WTC11 (cell line): ENCODE data around the gene GPI. TPM values are rescaled to one million over a fixed set of nuclear protein-coding genes. Genes with fewer than 3 reads are reported as not detected.

Experiments used
- ATAC-seq: fragments of 200-7000 bp; cut with Tn5 transposase; 2 replicates; pipeline ENCODE4 v1.10.0; 2021; ENCODE audit warnings: mild to moderate bottlenecking, moderate library complexity
- CTCF ChIA-PET: fragments of 300-600 bp; sonication (Branson Sonifier 250); formaldehyde crosslinking; loops from one replicate; lab custom pipeline; 2021; ENCODE audit warnings: antibody characterized with exemption; lab: Charles Lee
- POLR2A ChIA-PET: fragments of 350-600 bp; sonication (Branson Sonifier 250); formaldehyde crosslinking; loops from one replicate; lab custom pipeline; 2021; ENCODE audit warnings: antibody characterized with exemption; lab: Charles Lee
- DNase-seq: peaks from one replicate; pipeline ENCODE4 v3.0.0; 2021; ENCODE audit warnings: low spot score
- H3K27ac Mint-ChIP-seq: 2 replicates; pipeline ENCODE4 v1.8.0; 2021; ENCODE audit warnings: mixed read lengths
- H3K27me3 Mint-ChIP-seq: 2 replicates; pipeline ENCODE4 v1.8.0; 2021; ENCODE audit warnings: low read depth, mild to moderate bottlenecking, moderate library complexity, mixed read lengths
- H3K36me3 Mint-ChIP-seq: 2 replicates; pipeline ENCODE4 v1.8.0; 2021; ENCODE audit warnings: mixed read lengths
- H3K4me1 Mint-ChIP-seq: 2 replicates; pipeline ENCODE4 v1.8.0; 2022; ENCODE audit warnings: mixed read lengths
- H3K4me3 Mint-ChIP-seq: 2 replicates; pipeline ENCODE4 v1.8.0; 2021; ENCODE audit warnings: mild to moderate bottlenecking, moderate library complexity, mixed read lengths
- H3K9me3 Mint-ChIP-seq: 2 replicates; pipeline ENCODE4 v1.8.0; 2021; ENCODE audit warnings: mixed read lengths
- AR ChIP-seq: fragments of 250-450 bp; sonication (Bioruptor Pico); IDR thresholded peaks from 2 replicates; pipeline ENCODE4 v1.9.0; 2021; ENCODE audit warnings: mild to moderate bottlenecking
- ELF4 ChIP-seq: sonication (generic); formaldehyde crosslinking; IDR thresholded peaks from 2 replicates; pipeline ENCODE4 v1.8.1; 2022; ENCODE audit warnings: low read depth, mild to moderate bottlenecking, moderate library complexity, missing genetic modification reagents
- EMX1 ChIP-seq: fragments of 250-450 bp; sonication (Bioruptor Pico); IDR thresholded peaks from 2 replicates; pipeline ENCODE4 v1.8.0; 2021; ENCODE audit warnings: mild to moderate bottlenecking
- ESRRA ChIP-seq: sonication (generic); formaldehyde crosslinking; IDR thresholded peaks from 2 replicates; pipeline ENCODE4 v1.8.1; 2022; ENCODE audit warnings: mild to moderate bottlenecking, missing genetic modification reagents, borderline replicate concordance
- FOXP4 ChIP-seq: sonication (generic); formaldehyde crosslinking; IDR thresholded peaks from 2 replicates; pipeline ENCODE4 v1.8.0; 2022; ENCODE audit warnings: mild to moderate bottlenecking, missing genetic modification reagents
- GRHL2 ChIP-seq: fragments of 250-450 bp; sonication (Bioruptor Pico); IDR thresholded peaks from 2 replicates; pipeline ENCODE4 v1.8.0; 2022; ENCODE audit warnings: mild to moderate bottlenecking, moderate library complexity; ENCODE audit not compliant: insufficient replicate concordance, severe bottlenecking
- NR3C1 ChIP-seq: sonication (generic); formaldehyde crosslinking; conservative IDR thresholded peaks from 2 replicates; pipeline ENCODE4 v1.8.1; 2023; ENCODE audit warnings: low read depth, mild to moderate bottlenecking, missing genetic modification reagents
- PRRX2 ChIP-seq: fragments of 250-450 bp; sonication (Bioruptor Pico); IDR thresholded peaks from 2 replicates; pipeline ENCODE4 v1.8.0; 2021; ENCODE audit warnings: mild to moderate bottlenecking
- RORB ChIP-seq: fragments of 250-450 bp; sonication (Bioruptor Pico); IDR thresholded peaks from 2 replicates; pipeline ENCODE4 v1.9.0; 2021; ENCODE audit warnings: mild to moderate bottlenecking
- SMAD4 ChIP-seq: sonication (generic); formaldehyde crosslinking; IDR thresholded peaks from 2 replicates; pipeline ENCODE4 v1.8.0; 2022; ENCODE audit warnings: mild to moderate bottlenecking, missing genetic modification reagents
- TCF7 ChIP-seq: sonication (generic); formaldehyde crosslinking; IDR thresholded peaks from 2 replicates; pipeline ENCODE4 v1.8.0; 2022; ENCODE audit warnings: mild to moderate bottlenecking, low read depth, missing genetic modification reagents, moderate library complexity
- TEAD1 ChIP-seq: sonication (generic); formaldehyde crosslinking; IDR thresholded peaks from 2 replicates; pipeline ENCODE4 v1.8.0; 2022; ENCODE audit warnings: mild to moderate bottlenecking, missing genetic modification reagents
- ZBTB21 ChIP-seq: sonication (generic); formaldehyde crosslinking; IDR thresholded peaks from 2 replicates; pipeline ENCODE4 v1.8.1; 2023; ENCODE audit warnings: mild to moderate bottlenecking, missing genetic modification reagents, borderline replicate concordance
- ZNF232 ChIP-seq: sonication (generic); formaldehyde crosslinking; IDR thresholded peaks from 2 replicates; pipeline ENCODE4 v1.8.0; 2022; ENCODE audit warnings: mild to moderate bottlenecking, missing genetic modification reagents
- ZNF671 ChIP-seq: fragments of 250-450 bp; sonication (Bioruptor Pico); IDR thresholded peaks from 2 replicates; pipeline ENCODE4 v1.8.0; 2021; ENCODE audit warnings: mild to moderate bottlenecking
- total RNA-seq: library from RNA; stranded (reverse); gene quantifications from 3 replicates; pipeline ENCODE4 v1.2.3, GENCODE V29; 2021
- TF ChIP-seq, protein P1 (sequence below): sonication (generic); formaldehyde crosslinking; IDR thresholded peaks from 2 replicates; pipeline ENCODE4 v1.8.1; 2023; ENCODE audit warnings: mild to moderate bottlenecking, missing genetic modification reagents
- TF ChIP-seq, protein P2 (sequence below): sonication (generic); formaldehyde crosslinking; IDR thresholded peaks from 2 replicates; pipeline ENCODE4 v1.8.0; 2023; ENCODE audit warnings: missing genetic modification reagents, mild to moderate bottlenecking, borderline replicate concordance
- TF ChIP-seq, protein P3 (sequence below): sonication (generic); formaldehyde crosslinking; IDR thresholded peaks from 2 replicates; pipeline ENCODE4 v1.8.1; 2023; ENCODE audit warnings: mild to moderate bottlenecking, missing genetic modification reagents

The GPI gene
- total RNA-seq, 1 experiment from 2014 or later, result 389 TPM

DNA sequence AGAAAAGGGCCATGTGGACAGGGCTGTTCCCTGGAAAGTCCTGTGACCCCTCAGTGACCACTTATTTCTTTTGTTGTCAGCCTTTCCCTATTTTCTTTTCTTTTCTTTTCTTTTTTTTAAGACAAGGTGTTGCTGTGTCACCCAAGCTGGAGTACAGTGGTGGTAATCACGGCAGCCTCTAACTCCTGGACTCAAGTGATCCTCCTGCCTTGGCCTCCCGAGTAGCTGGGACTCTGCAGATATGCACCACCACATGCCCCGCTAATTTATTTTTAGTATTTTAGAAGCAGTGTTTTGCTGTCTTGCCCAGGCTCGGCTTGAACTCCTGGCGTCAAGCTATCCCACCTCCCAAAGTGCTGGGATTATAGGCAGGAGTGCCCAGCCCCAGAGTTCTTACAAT lies 1.1 kb upstream of the GPI start:
- TF ChIP-seq SMAD4 (CRISPR knock-in tag) (no peak), ZBTB21 (CRISPR knock-in tag) (no peak), RORB (CRISPR knock-in tag) (no peak), AR (no peak), ELF4 (CRISPR knock-in tag) (no peak)
- TF ChIP-seq, protein P1, sequence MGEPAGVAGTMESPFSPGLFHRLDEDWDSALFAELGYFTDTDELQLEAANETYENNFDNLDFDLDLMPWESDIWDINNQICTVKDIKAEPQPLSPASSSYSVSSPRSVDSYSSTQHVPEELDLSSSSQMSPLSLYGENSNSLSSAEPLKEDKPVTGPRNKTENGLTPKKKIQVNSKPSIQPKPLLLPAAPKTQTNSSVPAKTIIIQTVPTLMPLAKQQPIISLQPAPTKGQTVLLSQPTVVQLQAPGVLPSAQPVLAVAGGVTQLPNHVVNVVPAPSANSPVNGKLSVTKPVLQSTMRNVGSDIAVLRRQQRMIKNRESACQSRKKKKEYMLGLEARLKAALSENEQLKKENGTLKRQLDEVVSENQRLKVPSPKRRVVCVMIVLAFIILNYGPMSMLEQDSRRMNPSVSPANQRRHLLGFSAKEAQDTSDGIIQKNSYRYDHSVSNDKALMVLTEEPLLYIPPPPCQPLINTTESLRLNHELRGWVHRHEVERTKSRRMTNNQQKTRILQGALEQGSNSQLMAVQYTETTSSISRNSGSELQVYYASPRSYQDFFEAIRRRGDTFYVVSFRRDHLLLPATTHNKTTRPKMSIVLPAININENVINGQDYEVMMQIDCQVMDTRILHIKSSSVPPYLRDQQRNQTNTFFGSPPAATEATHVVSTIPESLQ (CRISPR knock-in tag), result no peak
- H3K27ac Mint-ChIP-seq, result no peak overlapping the region
- DNase-seq (no peak), ATAC-seq (no peak)
- ChIA-PET POLR2A (no interaction called here), CTCF (no interaction called here)
- peaks cover 47% of the 10 kb centered on the region for H3K4me1 Mint-ChIP-seq
- H3K4me3 Mint-ChIP-seq, result no peak overlapping the region
- peaks cover 23% of the 10 kb centered on the region for H3K36me3 Mint-ChIP-seq
- no peaks in the 10 kb centered on the region for H3K27me3 Mint-ChIP-seq
- no peaks in the 10 kb centered on the region for H3K9me3 Mint-ChIP-seq

- no peaks in the 10 kb centered on the region for H3K27me3 Mint-ChIP-seq
- no peaks in the 10 kb centered on the region for H3K9me3 Mint-ChIP-seq
- no peak for ATAC-seq
- CTCF ChIA-PET, result no interaction called here
- H3K4me1 Mint-ChIP-seq, result peaks cover 45% of the 10 kb centered on the region
- peaks cover 28% of the 10 kb centered on the region for H3K36me3 Mint-ChIP-seq
- DNase-seq, result no peak
- peak overlapping the region; percentile 82 for H3K4me3 Mint-ChIP-seq
- H3K27ac Mint-ChIP-seq, result peak overlapping the region; percentile 97
- TF ChIP-seq GRHL2 (CRISPR knock-in tag), result no peak
- TF ChIP-seq, all 79 proteins: peak for 0
- POLR2A ChIA-PET, result no interaction called here
These were observed 550 bp upstream of the GPI start for GRCh38 chr19:34364462-34364829.

DNA sequence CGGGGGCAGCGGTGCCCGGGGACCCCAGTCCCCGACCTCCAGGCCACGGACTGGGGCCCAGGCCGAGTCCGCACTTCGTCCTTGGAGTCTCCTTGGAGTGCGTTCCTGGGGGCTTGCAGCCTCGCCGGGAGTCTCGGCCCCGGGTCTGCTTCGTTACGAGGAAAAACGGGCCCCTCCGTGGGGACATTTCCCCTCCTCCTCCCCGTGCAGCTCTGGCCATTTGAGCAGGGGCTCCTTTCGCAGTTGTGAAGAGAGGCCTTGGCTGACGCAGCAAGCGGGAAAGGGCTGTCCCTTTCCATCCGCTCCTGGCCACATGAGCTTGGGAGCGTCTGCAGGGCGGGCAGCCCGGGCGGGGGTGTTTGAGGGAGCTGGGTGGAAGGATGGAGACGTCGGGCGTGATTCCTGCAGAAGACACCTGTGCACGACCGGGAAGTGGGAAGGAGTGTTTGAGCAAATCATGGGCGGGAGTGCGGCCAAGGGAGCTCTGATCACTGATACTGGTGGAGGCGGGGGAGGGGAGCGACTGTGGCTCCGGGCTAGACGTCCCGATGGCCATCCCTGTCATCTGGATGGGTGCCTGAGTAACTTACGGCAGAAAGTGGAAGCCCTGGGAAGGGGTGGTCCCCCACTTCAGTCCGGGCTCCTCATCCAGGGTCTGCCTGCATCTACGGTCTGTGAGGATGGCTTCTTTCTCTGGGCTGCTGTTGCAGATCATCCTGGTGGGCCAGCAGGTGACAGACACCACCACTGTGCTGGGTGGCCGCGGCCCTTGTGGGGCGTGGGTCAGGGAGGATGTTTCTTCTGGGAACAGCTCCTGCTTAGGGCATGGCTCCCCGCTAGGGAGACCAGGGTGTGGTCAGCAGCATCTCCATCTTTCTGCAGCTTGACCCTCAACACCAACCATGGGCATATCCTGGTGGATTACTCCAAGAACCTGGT lies 736 bp downstream of the GPI start:
- peaks cover 35% of the 10 kb centered on the region for H3K4me1 Mint-ChIP-seq
- peak overlapping the region; percentile 98 for H3K4me3 Mint-ChIP-seq
- POLR2A ChIA-PET, result interaction anchor here (0.6 to 1.1 kb wide), 3 partner anchors 10 to 231 kb away, joined by 3 to 4 read pairs (median 3); no protein-coding TSS in a partner anchor
- peaks cover 41% of the 10 kb centered on the region for H3K36me3 Mint-ChIP-seq
- DNase-seq, result peak; percentile 29
- no peaks in the 10 kb centered on the region for H3K9me3 Mint-ChIP-seq
- no peaks in the 10 kb centered on the region for H3K27me3 Mint-ChIP-seq
- H3K27ac Mint-ChIP-seq, result peak overlapping the region; percentile 84
- peak; percentile 6; the same call in 1 of the 2 replicates for ATAC-seq
- CTCF ChIA-PET, result interaction anchor here (1.1 to 1.2 kb wide), 2 partner anchors 473 to 571 kb away, joined by 3 read pairs; no protein-coding TSS in a partner anchor
- TF ChIP-seq EMX1 (no peak), ZNF232 (CRISPR knock-in tag) (no peak), FOXP4 (CRISPR knock-in tag) (peak; percentile 29; the same call in 1 of the 2 replicates), TEAD1 (CRISPR knock-in tag) (0 out of 2 replicates have a peak, but pooled peaks have one; percentile 7), TCF7 (peak; percentile 40; the same call in 1 of the 2 replicates), PRRX2 (CRISPR knock-in tag) (no peak), ZNF671 (CRISPR knock-in tag) (no peak), ESRRA (CRISPR knock-in tag) (peak; percentile 80; the same call in 1 of the 2 replicates), NR3C1 (CRISPR knock-in tag) (no peak)
- TF ChIP-seq, protein P2, sequence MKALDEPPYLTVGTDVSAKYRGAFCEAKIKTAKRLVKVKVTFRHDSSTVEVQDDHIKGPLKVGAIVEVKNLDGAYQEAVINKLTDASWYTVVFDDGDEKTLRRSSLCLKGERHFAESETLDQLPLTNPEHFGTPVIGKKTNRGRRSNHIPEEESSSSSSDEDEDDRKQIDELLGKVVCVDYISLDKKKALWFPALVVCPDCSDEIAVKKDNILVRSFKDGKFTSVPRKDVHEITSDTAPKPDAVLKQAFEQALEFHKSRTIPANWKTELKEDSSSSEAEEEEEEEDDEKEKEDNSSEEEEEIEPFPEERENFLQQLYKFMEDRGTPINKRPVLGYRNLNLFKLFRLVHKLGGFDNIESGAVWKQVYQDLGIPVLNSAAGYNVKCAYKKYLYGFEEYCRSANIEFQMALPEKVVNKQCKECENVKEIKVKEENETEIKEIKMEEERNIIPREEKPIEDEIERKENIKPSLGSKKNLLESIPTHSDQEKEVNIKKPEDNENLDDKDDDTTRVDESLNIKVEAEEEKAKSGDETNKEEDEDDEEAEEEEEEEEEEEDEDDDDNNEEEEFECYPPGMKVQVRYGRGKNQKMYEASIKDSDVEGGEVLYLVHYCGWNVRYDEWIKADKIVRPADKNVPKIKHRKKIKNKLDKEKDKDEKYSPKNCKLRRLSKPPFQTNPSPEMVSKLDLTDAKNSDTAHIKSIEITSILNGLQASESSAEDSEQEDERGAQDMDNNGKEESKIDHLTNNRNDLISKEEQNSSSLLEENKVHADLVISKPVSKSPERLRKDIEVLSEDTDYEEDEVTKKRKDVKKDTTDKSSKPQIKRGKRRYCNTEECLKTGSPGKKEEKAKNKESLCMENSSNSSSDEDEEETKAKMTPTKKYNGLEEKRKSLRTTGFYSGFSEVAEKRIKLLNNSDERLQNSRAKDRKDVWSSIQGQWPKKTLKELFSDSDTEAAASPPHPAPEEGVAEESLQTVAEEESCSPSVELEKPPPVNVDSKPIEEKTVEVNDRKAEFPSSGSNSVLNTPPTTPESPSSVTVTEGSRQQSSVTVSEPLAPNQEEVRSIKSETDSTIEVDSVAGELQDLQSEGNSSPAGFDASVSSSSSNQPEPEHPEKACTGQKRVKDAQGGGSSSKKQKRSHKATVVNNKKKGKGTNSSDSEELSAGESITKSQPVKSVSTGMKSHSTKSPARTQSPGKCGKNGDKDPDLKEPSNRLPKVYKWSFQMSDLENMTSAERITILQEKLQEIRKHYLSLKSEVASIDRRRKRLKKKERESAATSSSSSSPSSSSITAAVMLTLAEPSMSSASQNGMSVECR (CRISPR knock-in tag), result peak; percentile 44; the same call in 1 of the 2 replicates
- TF ChIP-seq, protein P3, sequence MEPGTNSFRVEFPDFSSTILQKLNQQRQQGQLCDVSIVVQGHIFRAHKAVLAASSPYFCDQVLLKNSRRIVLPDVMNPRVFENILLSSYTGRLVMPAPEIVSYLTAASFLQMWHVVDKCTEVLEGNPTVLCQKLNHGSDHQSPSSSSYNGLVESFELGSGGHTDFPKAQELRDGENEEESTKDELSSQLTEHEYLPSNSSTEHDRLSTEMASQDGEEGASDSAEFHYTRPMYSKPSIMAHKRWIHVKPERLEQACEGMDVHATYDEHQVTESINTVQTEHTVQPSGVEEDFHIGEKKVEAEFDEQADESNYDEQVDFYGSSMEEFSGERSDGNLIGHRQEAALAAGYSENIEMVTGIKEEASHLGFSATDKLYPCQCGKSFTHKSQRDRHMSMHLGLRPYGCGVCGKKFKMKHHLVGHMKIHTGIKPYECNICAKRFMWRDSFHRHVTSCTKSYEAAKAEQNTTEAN (CRISPR knock-in tag), result 0 out of 2 replicates have a peak, but pooled peaks have one; percentile 28
